D721Med (cell line): ENCODE data around the gene THOC5.

Experiments used
- DNase-seq: peaks from one replicate; pipeline ENCODE4 v3.0.0; 2011; ENCODE audit warnings: low spot score; ENCODE audit not compliant: insufficient read length
- FAIRE-seq: peaks from 2 replicates; lab custom pipeline; 2011; peaks lifted over from hg19 to GRCh38; lab: Jason Lieb, UNC
- TF ChIP-seq, protein P1 (sequence below): IDR thresholded peaks from 2 replicates; pipeline ENCODE4 v1.5.1; 2012; ENCODE audit warnings: mild to moderate bottlenecking, control low read depth; ENCODE audit not compliant: insufficient read depth; ENCODE audit errors: missing control alignments

THOC5 gene

DNA sequence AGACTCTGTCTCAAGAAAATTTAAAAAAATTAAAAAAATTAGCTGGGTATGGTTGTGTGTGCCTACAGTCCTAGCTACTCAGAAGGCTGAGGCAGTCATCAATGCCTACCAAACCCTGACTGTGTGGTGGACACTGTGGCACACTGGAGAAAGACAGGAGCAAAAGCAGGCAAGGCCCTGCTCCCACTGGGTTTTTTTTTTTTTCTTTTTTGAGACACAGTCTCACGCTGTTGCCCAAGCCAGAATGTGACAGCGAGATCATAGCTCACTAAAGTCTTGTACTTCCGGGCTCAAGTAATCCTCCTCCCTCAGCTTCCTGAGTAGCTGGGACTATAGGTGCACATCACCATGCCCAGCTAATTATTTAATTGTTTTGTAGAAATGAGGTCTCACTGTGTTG, 68.9 kb downstream of the THOC5 start:
- DNase-seq (no peak), FAIRE-seq (no peak)

DNA sequence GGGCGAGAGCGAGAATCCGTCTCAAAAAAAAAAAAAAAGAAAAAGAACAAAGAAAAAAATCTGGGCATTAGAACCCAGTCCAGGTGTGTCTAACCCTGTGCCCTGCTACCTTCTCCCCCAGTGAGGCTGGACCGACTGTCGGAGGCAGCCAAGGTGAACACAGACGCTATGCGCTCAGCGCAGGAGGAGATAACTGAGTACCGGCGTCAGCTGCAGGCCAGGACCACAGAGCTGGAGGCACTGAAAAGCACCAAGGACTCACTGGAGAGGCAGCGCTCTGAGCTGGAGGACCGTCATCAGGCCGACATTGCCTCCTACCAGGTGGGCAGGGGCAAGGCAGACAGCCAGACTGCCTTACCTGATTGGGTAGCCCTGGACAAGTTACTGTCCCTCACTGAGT, 70.3 kb downstream of the THOC5 start:
- TF ChIP-seq, protein P1, sequence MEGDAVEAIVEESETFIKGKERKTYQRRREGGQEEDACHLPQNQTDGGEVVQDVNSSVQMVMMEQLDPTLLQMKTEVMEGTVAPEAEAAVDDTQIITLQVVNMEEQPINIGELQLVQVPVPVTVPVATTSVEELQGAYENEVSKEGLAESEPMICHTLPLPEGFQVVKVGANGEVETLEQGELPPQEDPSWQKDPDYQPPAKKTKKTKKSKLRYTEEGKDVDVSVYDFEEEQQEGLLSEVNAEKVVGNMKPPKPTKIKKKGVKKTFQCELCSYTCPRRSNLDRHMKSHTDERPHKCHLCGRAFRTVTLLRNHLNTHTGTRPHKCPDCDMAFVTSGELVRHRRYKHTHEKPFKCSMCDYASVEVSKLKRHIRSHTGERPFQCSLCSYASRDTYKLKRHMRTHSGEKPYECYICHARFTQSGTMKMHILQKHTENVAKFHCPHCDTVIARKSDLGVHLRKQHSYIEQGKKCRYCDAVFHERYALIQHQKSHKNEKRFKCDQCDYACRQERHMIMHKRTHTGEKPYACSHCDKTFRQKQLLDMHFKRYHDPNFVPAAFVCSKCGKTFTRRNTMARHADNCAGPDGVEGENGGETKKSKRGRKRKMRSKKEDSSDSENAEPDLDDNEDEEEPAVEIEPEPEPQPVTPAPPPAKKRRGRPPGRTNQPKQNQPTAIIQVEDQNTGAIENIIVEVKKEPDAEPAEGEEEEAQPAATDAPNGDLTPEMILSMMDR, result no peak
- FAIRE-seq, result no peak
- DNase-seq, result no peak

More for the DNA sequence above, 68.9 kb downstream of the THOC5 start:
- TF ChIP-seq, protein P1, result no peak

DNA sequence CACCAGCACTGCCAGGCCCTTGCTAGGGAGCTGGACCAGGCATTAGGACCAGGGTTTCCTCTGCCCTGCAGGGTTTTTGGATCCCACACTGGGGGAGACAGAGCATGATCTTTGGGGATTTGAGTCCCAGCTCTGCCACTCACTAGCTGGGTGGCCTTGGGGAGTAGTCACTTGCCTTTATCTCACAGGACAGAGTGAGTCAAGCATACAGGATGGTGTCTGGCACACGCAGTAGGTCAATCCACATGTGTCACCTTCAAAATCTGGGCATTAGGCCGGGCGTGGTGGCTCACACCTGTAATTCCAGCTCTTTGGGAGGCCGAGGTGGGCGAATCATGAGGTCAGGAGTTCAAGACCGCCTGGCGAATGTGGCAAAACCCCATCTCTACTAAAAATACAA, 70.8 kb downstream of the THOC5 start:
- TF ChIP-seq, protein P1, result no peak
- DNase-seq, result no peak

DNA sequence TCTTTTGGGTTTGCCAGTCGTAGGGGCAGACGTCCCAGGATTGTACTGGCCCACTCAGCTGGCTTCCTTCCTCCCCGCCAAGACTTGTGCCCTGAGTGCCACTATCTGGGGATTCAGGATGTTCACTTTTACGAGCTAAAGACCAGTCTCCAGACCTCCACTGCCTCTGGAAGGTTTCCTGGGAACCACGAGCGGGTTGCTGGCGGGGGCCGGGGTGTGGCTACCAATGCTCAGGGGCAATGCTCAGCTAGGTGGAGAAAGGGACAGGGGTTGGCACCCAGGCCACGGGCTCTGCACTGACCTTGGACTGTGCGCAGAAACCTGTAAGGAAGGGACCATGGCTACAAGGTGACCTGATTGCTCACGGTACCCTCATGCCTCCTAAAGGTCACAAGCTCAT, 71.3 kb downstream of the THOC5 start:
- FAIRE-seq (no peak), DNase-seq (no peak)
- TF ChIP-seq, protein P1, result no peak

More for the DNA sequence above, 70.8 kb downstream of the THOC5 start:
- no peak for FAIRE-seq

DNA sequence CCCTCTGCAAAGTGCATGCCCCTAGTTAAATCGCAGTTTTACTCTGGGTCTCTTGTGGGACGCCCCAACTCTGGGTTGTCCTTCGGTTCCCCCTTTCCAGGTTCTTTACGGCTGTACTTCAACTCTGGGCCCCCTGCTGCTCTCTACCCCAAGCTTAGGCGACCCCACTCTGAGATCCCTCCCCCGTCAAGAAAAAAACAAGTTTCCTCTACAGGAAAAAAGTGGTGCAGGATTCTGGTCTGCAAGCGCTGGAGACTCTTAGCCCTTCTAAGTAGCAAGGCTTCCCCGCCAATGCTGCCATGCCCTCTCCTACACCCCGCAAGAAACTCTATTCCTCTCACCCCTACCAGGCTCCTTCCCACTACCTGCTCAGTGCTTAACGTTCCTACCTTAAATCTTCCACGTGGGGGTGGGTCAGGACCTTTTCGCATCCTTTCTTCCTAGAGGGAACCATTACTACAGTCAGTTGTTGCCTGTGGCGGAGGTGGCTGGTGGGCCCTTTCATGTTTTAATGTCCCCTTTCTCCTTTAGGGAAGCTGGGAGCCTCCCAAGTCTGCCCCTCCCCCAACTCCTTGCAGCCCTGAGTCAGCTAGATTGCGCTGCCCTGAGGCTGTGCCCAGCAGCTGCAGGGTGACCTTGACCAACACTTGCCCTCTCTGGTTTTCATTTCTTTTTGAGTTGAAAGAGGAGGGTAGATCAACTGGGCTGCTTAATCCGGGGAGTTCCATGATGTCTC, 72.1 kb downstream of the THOC5 start:
- TF ChIP-seq, protein P1, result peak; percentile 1
- DNase-seq (no peak), FAIRE-seq (no peak)

DNA sequence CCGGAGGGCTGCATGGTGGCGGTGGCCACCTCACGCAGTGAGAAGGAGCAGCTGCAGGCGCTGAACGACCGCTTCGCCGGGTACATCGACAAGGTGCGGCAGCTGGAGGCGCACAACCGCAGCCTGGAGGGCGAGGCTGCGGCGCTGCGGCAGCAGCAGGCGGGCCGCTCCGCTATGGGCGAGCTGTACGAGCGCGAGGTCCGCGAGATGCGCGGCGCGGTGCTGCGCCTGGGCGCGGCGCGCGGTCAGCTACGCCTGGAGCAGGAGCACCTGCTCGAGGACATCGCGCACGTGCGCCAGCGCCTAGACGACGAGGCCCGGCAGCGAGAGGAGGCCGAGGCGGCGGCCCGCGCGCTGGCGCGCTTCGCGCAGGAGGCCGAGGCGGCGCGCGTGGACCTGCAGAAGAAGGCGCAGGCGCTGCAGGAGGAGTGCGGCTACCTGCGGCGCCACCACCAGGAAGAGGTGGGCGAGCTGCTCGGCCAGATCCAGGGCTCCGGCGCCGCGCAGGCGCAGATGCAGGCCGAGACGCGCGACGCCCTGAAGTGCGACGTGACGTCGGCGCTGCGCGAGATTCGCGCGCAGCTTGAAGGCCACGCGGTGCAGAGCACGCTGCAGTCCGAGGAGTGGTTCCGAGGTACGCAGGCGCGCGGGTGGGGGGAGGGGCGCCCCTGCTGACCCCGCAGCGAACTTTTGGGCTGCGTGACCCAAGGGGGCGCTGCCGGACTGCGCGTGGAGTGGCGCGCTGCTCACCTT, 72.9 kb downstream of the THOC5 start:
- no peak for FAIRE-seq
- DNase-seq, result peak; percentile 70
- TF ChIP-seq, protein P1, result peak; percentile 52

DNA sequence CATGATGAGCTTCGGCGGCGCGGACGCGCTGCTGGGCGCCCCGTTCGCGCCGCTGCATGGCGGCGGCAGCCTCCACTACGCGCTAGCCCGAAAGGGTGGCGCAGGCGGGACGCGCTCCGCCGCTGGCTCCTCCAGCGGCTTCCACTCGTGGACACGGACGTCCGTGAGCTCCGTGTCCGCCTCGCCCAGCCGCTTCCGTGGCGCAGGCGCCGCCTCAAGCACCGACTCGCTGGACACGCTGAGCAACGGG, 73.4 kb downstream of the THOC5 start:
- no peak for DNase-seq
- TF ChIP-seq, protein P1, result no peak
- no peak for FAIRE-seq
